GM06990 (cell line): ENCODE results near the gene ADGRA3.

Source experiments
- DNase-seq: peaks from one replicate; pipeline ENCODE4 v3.0.0-alpha.2; 2011; ENCODE audit not compliant: insufficient read length; ENCODE audit errors: extremely low read depth
- H3K27me3 ChIP-seq: replicated peaks from 2 replicates; pipeline ENCODE4 v1.6.0; 2011; ENCODE audit warnings: low read length; ENCODE audit not compliant: control insufficient read depth, insufficient read depth
- H3K36me3 ChIP-seq: 2 replicates; pipeline ENCODE4 v1.5.1; 2011; ENCODE audit warnings: low read length; ENCODE audit not compliant: control insufficient read depth, insufficient read depth
- H3K4me3 ChIP-seq: replicated peaks from 2 replicates; pipeline ENCODE4 v1.5.1; 2011; ENCODE audit warnings: low read depth, mild to moderate bottlenecking, control low read depth, low read length
- CTCF ChIP-seq: IDR thresholded peaks from 2 replicates; pipeline ENCODE4 v1.5.1; 2011; ENCODE audit warnings: low read length, control low read depth, mild to moderate bottlenecking, inconsistent platforms; ENCODE audit not compliant: insufficient read depth, poor library complexity, severe bottlenecking

ADGRA3 gene

GRCh38 chr4:22372986-22373385 is 142.9 kb downstream of the ADGRA3 start:
- Histone ChIP-seq H3K4me3 (no peak overlapping the region), H3K36me3 (no peaks in the 10 kb centered on the region), H3K27me3 (no peaks in the 10 kb centered on the region)
- no peak for TF ChIP-seq CTCF
- DNase-seq = no peak

DNA sequence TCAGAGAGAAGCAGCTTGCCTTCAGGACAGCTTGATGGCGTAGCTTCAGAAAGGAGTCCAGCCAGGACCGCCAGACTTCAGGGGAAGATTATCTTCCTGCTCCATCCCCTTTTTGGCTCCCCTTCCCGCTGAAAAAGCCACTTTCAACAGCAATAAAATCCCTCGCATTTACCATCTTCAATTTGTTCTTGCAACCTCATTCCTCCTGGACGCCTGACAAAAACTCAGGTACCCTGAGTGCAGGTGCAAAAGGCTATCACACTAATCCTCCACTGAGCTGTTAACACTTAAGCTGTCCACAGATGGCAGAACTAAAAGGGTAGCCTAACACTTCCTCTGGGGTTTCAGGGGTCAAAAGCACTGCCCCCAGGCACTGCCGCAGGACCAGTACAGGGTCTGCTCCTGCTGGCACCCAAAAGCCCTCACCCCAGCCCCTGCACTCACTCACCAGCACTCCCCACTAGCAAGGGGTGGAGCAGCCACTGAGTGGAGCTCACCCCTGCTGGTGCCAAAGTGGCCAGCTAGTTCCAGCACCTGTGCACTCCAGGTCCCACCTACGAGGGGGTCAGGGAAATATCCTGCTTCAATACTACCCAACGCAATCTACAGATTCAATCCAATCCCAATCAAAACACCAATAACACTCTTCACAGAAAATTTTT is 145.8 kb downstream of the ADGRA3 start:
- no peaks in the 10 kb centered on the region for H3K36me3 ChIP-seq
- DNase-seq = no peak
- H3K4me3 ChIP-seq = no peak overlapping the region
- TF ChIP-seq CTCF = no peak
- no peaks in the 10 kb centered on the region for H3K27me3 ChIP-seq

GRCh38 chr4:22363787-22364186 is 152.1 kb downstream of the ADGRA3 start:
- no peak for TF ChIP-seq CTCF
- no peak for DNase-seq
- Histone ChIP-seq H3K27me3 (no peaks in the 10 kb centered on the region), H3K4me3 (no peak overlapping the region), H3K36me3 (no peaks in the 10 kb centered on the region)

DNA sequence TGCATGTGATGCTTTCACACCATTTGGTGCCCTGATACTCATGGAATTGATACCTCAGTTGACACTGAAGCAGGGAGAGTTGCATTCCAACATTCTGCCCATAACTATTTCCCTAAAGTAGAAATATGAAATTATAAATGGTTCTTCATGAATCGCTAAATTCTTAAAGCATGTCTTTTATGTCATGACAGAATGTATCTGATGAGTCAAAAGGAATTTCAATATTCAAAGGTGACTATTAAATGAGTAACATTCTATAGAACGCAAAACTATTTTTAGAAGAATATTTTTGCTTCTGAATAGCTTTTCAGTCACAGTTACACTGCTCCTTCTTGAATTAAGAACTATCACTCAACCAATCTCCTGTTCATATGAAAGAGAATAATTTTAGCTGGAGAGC is 152.8 kb downstream of the ADGRA3 start:
- DNase-seq = no peak
- no peak for TF ChIP-seq CTCF
- Histone ChIP-seq H3K4me3 (no peak overlapping the region), H3K36me3 (no peaks in the 10 kb centered on the region), H3K27me3 (no peaks in the 10 kb centered on the region)

- no peak for TF ChIP-seq CTCF
- Histone ChIP-seq H3K4me3 (no peak overlapping the region), H3K27me3 (no peaks in the 10 kb centered on the region), H3K36me3 (no peaks in the 10 kb centered on the region)
- DNase-seq = no peak
Measured at GRCh38 chr4:22356987-22357596, 158.8 kb downstream of the ADGRA3 start.
